22Rv1 (cell line): Measurements from ENCODE around the gene DMC1.

ENCODE experiments used
- ZFX ChIP-seq: fragments of 450-650 bp; IDR thresholded peaks from 2 replicates; pipeline ENCODE4 v1.6.1; 2017; ENCODE audit warnings: antibody characterized with exemption, borderline replicate concordance
- TF ChIP-seq, protein P1 (sequence below): fragments of 450-650 bp; IDR thresholded peaks from 2 replicates; pipeline ENCODE4 v1.5.1; 2017; ENCODE audit warnings: mild to moderate bottlenecking

DNA sequence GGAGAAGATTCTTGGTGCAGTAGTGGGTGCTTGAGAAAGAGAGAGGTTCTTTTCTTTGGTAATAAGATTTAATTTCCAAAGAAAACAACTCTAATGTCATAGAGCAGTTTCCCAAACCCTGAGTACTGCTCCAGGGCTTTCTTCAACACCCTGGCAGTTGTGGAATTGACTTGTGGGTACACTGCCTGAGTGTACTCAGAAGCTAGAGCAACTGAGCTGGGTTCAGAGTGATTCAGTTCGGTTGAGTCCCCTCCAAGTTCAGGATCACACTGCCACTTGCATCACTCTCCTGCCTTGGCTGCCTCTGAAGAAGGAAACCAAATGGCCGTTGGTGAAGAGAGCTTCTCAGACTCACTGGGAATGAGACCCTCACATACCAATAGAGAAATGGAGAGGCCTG lies 5.3 kb downstream of the DMC1 start:
- TF ChIP-seq, protein P1, sequence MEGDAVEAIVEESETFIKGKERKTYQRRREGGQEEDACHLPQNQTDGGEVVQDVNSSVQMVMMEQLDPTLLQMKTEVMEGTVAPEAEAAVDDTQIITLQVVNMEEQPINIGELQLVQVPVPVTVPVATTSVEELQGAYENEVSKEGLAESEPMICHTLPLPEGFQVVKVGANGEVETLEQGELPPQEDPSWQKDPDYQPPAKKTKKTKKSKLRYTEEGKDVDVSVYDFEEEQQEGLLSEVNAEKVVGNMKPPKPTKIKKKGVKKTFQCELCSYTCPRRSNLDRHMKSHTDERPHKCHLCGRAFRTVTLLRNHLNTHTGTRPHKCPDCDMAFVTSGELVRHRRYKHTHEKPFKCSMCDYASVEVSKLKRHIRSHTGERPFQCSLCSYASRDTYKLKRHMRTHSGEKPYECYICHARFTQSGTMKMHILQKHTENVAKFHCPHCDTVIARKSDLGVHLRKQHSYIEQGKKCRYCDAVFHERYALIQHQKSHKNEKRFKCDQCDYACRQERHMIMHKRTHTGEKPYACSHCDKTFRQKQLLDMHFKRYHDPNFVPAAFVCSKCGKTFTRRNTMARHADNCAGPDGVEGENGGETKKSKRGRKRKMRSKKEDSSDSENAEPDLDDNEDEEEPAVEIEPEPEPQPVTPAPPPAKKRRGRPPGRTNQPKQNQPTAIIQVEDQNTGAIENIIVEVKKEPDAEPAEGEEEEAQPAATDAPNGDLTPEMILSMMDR, result no peak
- TF ChIP-seq ZFX, result no peak
